ENCODE results near the gene DYNC1H1.

DYNC1H1 gene

GRCh38 chr14:101997429-101998336, 33.3 kb downstream of the DYNC1H1 start:
- DNase-seq (ENCODE audit: low spot score): no peak

GRCh38 chr14:102000902-102001301, 36.5 kb downstream of the DYNC1H1 start:
- DNase-seq (ENCODE audit: low spot score): no peak

GRCh38 chr14:102005336-102005735, 41.0 kb downstream of the DYNC1H1 start:
- DNase-seq (ENCODE audit: low spot score): no peak

- DNase-seq (ENCODE audit: low spot score): no peak
Measured at GRCh38 chr14:102007916-102008418, 43.6 kb downstream of the DYNC1H1 start.

- DNase-seq (ENCODE audit: low spot score): no peak
Measured at GRCh38 chr14:102008891-102009290, 44.5 kb downstream of the DYNC1H1 start.

GRCh38 chr14:102011631-102012030, 47.3 kb downstream of the DYNC1H1 start:
- no peak for DNase-seq (ENCODE audit: low spot score)

GRCh38 chr14:102012336-102012735, 48.0 kb downstream of the DYNC1H1 start:
- no peak for DNase-seq (ENCODE audit: low spot score)

GRCh38 chr14:102013669-102014200, 49.4 kb downstream of the DYNC1H1 start:
- DNase-seq (ENCODE audit: low spot score): no peak

GRCh38 chr14:102015045-102015685, 50.8 kb downstream of the DYNC1H1 start:
- DNase-seq (ENCODE audit: low spot score): no peak

GRCh38 chr14:102015771-102016170, 51.4 kb downstream of the DYNC1H1 start:
- no peak for DNase-seq (ENCODE audit: low spot score)

GRCh38 chr14:102016420-102017090, 52.2 kb downstream of the DYNC1H1 start:
- DNase-seq (ENCODE audit: low spot score): no peak

- no peak for DNase-seq (ENCODE audit: low spot score)
Measured at GRCh38 chr14:102018251-102018650, 53.9 kb downstream of the DYNC1H1 start.

GRCh38 chr14:102019006-102019540, 54.7 kb downstream of the DYNC1H1 start:
- no peak for DNase-seq (ENCODE audit: low spot score)

- no peak for DNase-seq (ENCODE audit: low spot score)
Measured at GRCh38 chr14:102020058-102020971, 55.9 kb downstream of the DYNC1H1 start.

GRCh38 chr14:102026934-102027333, 62.6 kb downstream of the DYNC1H1 start:
- DNase-seq (ENCODE audit: low spot score): no peak

GRCh38 chr14:102027951-102028350, 63.6 kb downstream of the DYNC1H1 start:
- DNase-seq (ENCODE audit: low spot score): no peak

GRCh38 chr14:102028733-102029132, 64.4 kb downstream of the DYNC1H1 start:
- DNase-seq (ENCODE audit: low spot score): no peak

- no peak for DNase-seq (ENCODE audit: low spot score)
Measured at GRCh38 chr14:102029956-102030355, 65.6 kb downstream of the DYNC1H1 start.

- DNase-seq (ENCODE audit: low spot score): no peak
Measured at GRCh38 chr14:102033241-102033640, 68.9 kb downstream of the DYNC1H1 start.

GRCh38 chr14:102034301-102034700, 69.9 kb downstream of the DYNC1H1 start:
- no peak for DNase-seq (ENCODE audit: low spot score)

- no peak for DNase-seq (ENCODE audit: low spot score)
Measured at GRCh38 chr14:102035914-102036313, 71.5 kb downstream of the DYNC1H1 start.

Measured in iPS-NIHi11 (cell line).